Osteoblast (primary cell): Measurements from ENCODE around the gene LY6G6D. TPM values are rescaled to one million over a fixed set of nuclear protein-coding genes. Genes with fewer than 3 reads are reported as not detected.
A peak's percentile ranks its signal among the peaks of the same experiment; 100 is the strongest.

ENCODE experiments used
- DNase-seq: peaks from one replicate; pipeline ENCODE4 v3.0.0; 2011; ENCODE audit warnings: low spot score, mixed read lengths; ENCODE audit not compliant: insufficient read length; ENCODE audit errors: missing footprints
- H2AFZ ChIP-seq: 2 replicates; pipeline ENCODE4 v1.6.0; 2011; ENCODE audit warnings: mild to moderate bottlenecking, low read length
- H3K27ac ChIP-seq: 2 replicates; pipeline ENCODE4 v1.5.1; 2011; ENCODE audit warnings: mild to moderate bottlenecking, low read depth, low read length, moderate library complexity
- H3K27me3 ChIP-seq: 2 replicates; pipeline ENCODE4 v1.6.0; 2012; ENCODE audit warnings: mild to moderate bottlenecking, control low read depth, inconsistent platforms, low read length, moderate library complexity; ENCODE audit not compliant: insufficient read depth
- H3K36me3 ChIP-seq: 2 replicates; pipeline ENCODE4 v1.5.1; 2011; ENCODE audit warnings: mild to moderate bottlenecking, low read length, control low read depth, moderate library complexity; ENCODE audit not compliant: insufficient read depth
- H3K4me1 ChIP-seq: 2 replicates; pipeline ENCODE4 v1.5.1; 2011; ENCODE audit warnings: mild to moderate bottlenecking, low read length, control low read depth, moderate library complexity; ENCODE audit not compliant: insufficient read depth
- H3K4me2 ChIP-seq: 2 replicates; pipeline ENCODE4 v1.6.0; 2011; ENCODE audit warnings: mild to moderate bottlenecking, low read length; ENCODE audit not compliant: insufficient read depth
- H3K4me3 ChIP-seq: fragments of 200-600 bp; sonication (generic); 3 replicates; pipeline ENCODE4 v1.5.1; 2012; ENCODE audit warnings: mild to moderate bottlenecking, low read length, inconsistent platforms; ENCODE audit not compliant: insufficient read depth
- H3K79me2 ChIP-seq: 2 replicates; pipeline ENCODE4 v1.6.0; 2012; ENCODE audit warnings: mild to moderate bottlenecking, low read length, control low read depth, inconsistent platforms; ENCODE audit not compliant: insufficient read depth
- H3K9me3 ChIP-seq: 2 replicates; pipeline ENCODE4 v1.5.1; 2011; ENCODE audit warnings: low read depth, low read length, control low read depth
- H4K20me1 ChIP-seq: 2 replicates; pipeline ENCODE4 v1.6.0; 2012; ENCODE audit warnings: mild to moderate bottlenecking, low read length, control low read depth; ENCODE audit not compliant: insufficient read depth
- total RNA-seq: library from RNA; depleted of rRNA; stranded (reverse); fragments of >200 nt; gene quantifications from 2 replicates; pipeline ENCODE4 v1.2.3, GENCODE V29; 2012
- TF ChIP-seq, protein P1 (sequence below): IDR thresholded peaks from 2 replicates; pipeline ENCODE4 v1.5.1; 2011; ENCODE audit warnings: mild to moderate bottlenecking, low read depth, low read length, moderate library complexity; ENCODE audit errors: extremely low read depth

The LY6G6D gene
- total RNA-seq, 1 donor: not detected

- H2AFZ ChIP-seq: peak within 1 kb of the TSS; percentile 82
- H3K4me1 ChIP-seq: peaks cover 47% of the 10 kb centered on the region
- TF ChIP-seq, protein P1, sequence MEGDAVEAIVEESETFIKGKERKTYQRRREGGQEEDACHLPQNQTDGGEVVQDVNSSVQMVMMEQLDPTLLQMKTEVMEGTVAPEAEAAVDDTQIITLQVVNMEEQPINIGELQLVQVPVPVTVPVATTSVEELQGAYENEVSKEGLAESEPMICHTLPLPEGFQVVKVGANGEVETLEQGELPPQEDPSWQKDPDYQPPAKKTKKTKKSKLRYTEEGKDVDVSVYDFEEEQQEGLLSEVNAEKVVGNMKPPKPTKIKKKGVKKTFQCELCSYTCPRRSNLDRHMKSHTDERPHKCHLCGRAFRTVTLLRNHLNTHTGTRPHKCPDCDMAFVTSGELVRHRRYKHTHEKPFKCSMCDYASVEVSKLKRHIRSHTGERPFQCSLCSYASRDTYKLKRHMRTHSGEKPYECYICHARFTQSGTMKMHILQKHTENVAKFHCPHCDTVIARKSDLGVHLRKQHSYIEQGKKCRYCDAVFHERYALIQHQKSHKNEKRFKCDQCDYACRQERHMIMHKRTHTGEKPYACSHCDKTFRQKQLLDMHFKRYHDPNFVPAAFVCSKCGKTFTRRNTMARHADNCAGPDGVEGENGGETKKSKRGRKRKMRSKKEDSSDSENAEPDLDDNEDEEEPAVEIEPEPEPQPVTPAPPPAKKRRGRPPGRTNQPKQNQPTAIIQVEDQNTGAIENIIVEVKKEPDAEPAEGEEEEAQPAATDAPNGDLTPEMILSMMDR: no peak
- H3K4me3 ChIP-seq: peak within 1 kb of the TSS; percentile 89
- peak within 1 kb of the TSS; percentile 99 for H3K4me2 ChIP-seq
- H4K20me1 ChIP-seq: peaks cover 21% of the 10 kb centered on the region
- H3K79me2 ChIP-seq: peaks cover 56% of the 10 kb centered on the region
- H3K27me3 ChIP-seq: no peaks in the 10 kb centered on the region
- peak within 1 kb of the TSS; percentile 82 for H3K27ac ChIP-seq
- H3K9me3 ChIP-seq: no peaks in the 10 kb centered on the region
- H3K36me3 ChIP-seq: peaks cover 34% of the 10 kb centered on the region
- DNase-seq: peak; percentile 98
These were observed 21.0 kb downstream of the LY6G6D start, which contains the start of gene CLIC1 for GRCh38 chr6:31736021-31736767. CLIC1 (minus strand) TSS chr6:31736530; CDS start chr6:31736300, 230 bp downstream.

DNA sequence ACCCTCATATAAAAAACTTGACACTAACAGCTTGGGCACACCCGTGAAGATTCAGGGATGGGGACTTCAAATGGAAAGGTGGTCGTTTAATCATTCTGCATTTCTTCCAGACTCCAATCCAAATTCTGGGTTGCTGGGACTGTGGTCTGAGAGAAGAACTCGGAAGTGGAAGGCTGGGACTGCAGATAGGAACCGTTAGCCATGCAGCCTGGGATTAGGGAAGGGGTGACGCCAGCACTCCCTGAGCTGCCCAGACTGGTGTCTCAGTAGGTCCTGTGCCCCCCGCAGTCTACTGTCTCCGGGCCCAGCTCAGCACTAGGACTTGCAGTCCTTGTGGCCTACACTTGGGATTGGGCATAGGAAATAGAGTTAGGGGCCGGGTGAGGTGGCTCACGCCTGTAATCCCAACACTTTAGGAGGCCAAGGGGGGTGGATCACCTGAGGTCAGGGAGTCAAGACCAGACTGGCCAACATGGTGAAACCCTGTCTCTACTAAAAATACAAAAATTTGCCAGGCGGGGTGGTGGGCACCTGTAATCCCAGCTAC, 21.7 kb downstream of the LY6G6D start:
- peaks cover 18% of the 10 kb centered on the region for H4K20me1 ChIP-seq
- H3K4me1 ChIP-seq: peaks cover 47% of the 10 kb centered on the region
- H2AFZ ChIP-seq: peak overlapping the region; percentile 82
- H3K27me3 ChIP-seq: no peaks in the 10 kb centered on the region
- peaks cover 31% of the 10 kb centered on the region for H3K36me3 ChIP-seq
- H3K9me3 ChIP-seq: no peaks in the 10 kb centered on the region
- peak; percentile 64 for DNase-seq
- peak overlapping the region; percentile 99 for H3K4me2 ChIP-seq
- peak overlapping the region; percentile 89 for H3K4me3 ChIP-seq
- H3K27ac ChIP-seq: peak overlapping the region; percentile 82
- TF ChIP-seq, protein P1: no peak
- H3K79me2 ChIP-seq: peaks cover 56% of the 10 kb centered on the region

DNA sequence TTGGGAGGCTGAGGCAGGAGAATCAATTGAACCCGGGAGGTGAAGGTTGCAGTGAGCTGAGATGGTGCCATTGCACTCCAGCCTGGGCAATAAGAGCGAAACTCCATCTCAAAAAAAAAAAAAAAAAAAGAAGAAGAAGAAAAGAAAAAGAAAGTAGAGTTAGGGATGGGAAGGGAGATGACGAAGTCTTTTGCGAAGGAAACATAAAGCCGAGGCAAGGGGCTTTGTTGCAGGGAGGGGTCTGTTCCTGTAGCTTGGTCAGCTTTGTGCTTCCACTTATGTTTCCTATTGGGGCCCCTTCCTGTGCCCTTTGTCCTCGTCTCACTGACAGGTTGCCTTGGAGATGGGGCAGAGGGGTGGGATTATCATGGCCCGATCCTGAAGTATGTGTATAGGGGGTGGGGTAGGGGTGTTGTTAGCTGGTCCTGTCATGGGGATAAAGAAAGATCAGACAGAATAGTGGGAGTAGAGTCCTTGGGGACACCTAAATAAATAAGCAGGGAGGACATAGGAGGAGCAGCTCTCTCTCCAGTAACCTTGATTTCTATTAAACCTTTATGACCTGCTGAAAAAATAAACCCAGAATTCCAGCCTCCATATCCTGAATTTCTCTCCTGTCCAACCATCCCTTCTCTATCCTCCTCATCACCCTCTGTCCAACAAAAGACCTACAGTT, 22.3 kb downstream of the LY6G6D start:
- Histone ChIP-seq H3K27me3 (no peaks in the 10 kb centered on the region), H2AFZ (peak overlapping the region; percentile 55), H3K27ac (peak overlapping the region; percentile 79), H3K9me3 (no peaks in the 10 kb centered on the region), H3K36me3 (peaks cover 31% of the 10 kb centered on the region), H3K4me1 (peaks cover 47% of the 10 kb centered on the region), H3K4me3 (peak overlapping the region; percentile 39), H3K79me2 (peaks cover 50% of the 10 kb centered on the region), H4K20me1 (peaks cover 14% of the 10 kb centered on the region), H3K4me2 (peak overlapping the region; percentile 66)
- DNase-seq: no peak
- TF ChIP-seq, protein P1: no peak
